ENCODE measurements around the gene SNCA. TPM values are rescaled to one million over a fixed set of nuclear protein-coding genes. Genes with fewer than 3 reads are reported as not detected.

Gene SNCA
- total RNA-seq, 1 experiment from 2014 or later: 36.8 TPM

- no peaks in the 10 kb centered on the region for H3K4me1 Mint-ChIP-seq (ENCODE audit: low read depth, unreplicated experiment)
- BruUV-seq (replicated peaks): no TSS peak
- no peak for DNase-seq
- H3K9me3 Mint-ChIP-seq (ENCODE audit: low read depth, unreplicated experiment): peaks cover 3% of the 10 kb centered on the region
- H3K27ac Mint-ChIP-seq (ENCODE audit: unreplicated experiment): no peak overlapping the region
- H3K27me3 Mint-ChIP-seq (ENCODE audit: unreplicated experiment): no peaks in the 10 kb centered on the region
- CTCF ChIA-PET: no interaction called here
- no peaks in the 10 kb centered on the region for H3K36me3 Mint-ChIP-seq (ENCODE audit: insufficient read depth, unreplicated experiment)
- intact Hi-C loops (cut with micrococcal nuclease; ENCODE audit: unreplicated experiment): no loop called here
- H3K4me3 Mint-ChIP-seq (ENCODE audit: low read depth, unreplicated experiment): no peak overlapping the region
- no peak for TF ChIP-seq CTCF (IDR thresholded peaks at IDR 0.05; ENCODE audit: unreplicated experiment)
Observed at GRCh38 chr4:89871211-89871610, 34.2 kb upstream of the SNCA start.

GRCh38 chr4:89868999-89869589 is 32.1 kb upstream of the SNCA start:
- Mint-ChIP-seq H3K9me3 (ENCODE audit: low read depth, unreplicated experiment) (peaks cover 3% of the 10 kb centered on the region), H3K4me3 (ENCODE audit: low read depth, unreplicated experiment) (no peak overlapping the region), H3K27me3 (ENCODE audit: unreplicated experiment) (no peaks in the 10 kb centered on the region), H3K36me3 (ENCODE audit: insufficient read depth, unreplicated experiment) (no peaks in the 10 kb centered on the region), H3K4me1 (ENCODE audit: low read depth, unreplicated experiment) (no peaks in the 10 kb centered on the region), H3K27ac (ENCODE audit: unreplicated experiment) (no peak overlapping the region)
- no peak for TF ChIP-seq CTCF (IDR thresholded peaks at IDR 0.05; ENCODE audit: unreplicated experiment)
- intact Hi-C loops (cut with micrococcal nuclease; ENCODE audit: unreplicated experiment): loop anchor here (1.0 kb wide), 1 partner anchor 212 kb away; no protein-coding TSS in a partner anchor
- no TSS peak for BruUV-seq (replicated peaks)
- CTCF ChIA-PET: interaction anchor here (1.0 to 1.7 kb wide), 4 partner anchors 9 to 383 kb away, joined by 3 to 5 read pairs (median 4); no protein-coding TSS in a partner anchor
- no peak for DNase-seq

GRCh38 chr4:89868276-89868675 is 31.3 kb upstream of the SNCA start:
- no peak overlapping the region for H3K4me3 Mint-ChIP-seq (ENCODE audit: low read depth, unreplicated experiment)
- H3K4me1 Mint-ChIP-seq (ENCODE audit: low read depth, unreplicated experiment): no peaks in the 10 kb centered on the region
- H3K36me3 Mint-ChIP-seq (ENCODE audit: insufficient read depth, unreplicated experiment): no peaks in the 10 kb centered on the region
- no peak for DNase-seq
- H3K27ac Mint-ChIP-seq (ENCODE audit: unreplicated experiment): no peak overlapping the region
- no peaks in the 10 kb centered on the region for H3K27me3 Mint-ChIP-seq (ENCODE audit: unreplicated experiment)
- intact Hi-C loops (cut with micrococcal nuclease; ENCODE audit: unreplicated experiment): loop anchor here (1.0 kb wide), 1 partner anchor 211 kb away; no protein-coding TSS in a partner anchor
- BruUV-seq (replicated peaks): no TSS peak
- H3K9me3 Mint-ChIP-seq (ENCODE audit: low read depth, unreplicated experiment): peaks cover 3% of the 10 kb centered on the region
- CTCF ChIA-PET: interaction anchor here (1.2 to 1.7 kb wide), 3 partner anchors 10 to 383 kb away, joined by 3 to 4 read pairs (median 3); no protein-coding TSS in a partner anchor
- TF ChIP-seq CTCF (IDR thresholded peaks at IDR 0.05; ENCODE audit: unreplicated experiment): no peak

DNA sequence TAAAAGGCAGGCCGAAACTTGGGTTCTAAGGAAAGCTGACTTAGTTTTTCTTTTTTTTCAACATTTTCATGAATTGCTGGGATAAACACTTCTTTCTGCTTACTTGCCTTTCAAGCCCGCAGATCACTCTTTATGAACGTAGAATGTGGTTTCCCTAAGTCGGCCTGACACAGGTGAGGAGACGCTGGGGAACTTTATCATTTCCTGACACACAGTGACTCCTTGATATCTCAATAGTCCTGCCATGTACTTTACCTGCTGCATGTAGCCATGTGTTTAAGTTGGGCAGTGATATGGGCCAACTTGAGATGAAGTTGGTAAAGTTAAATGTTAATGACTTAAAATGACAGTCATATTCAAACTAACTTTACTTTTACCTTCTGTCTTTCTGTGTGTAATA is 26.6 kb upstream of the SNCA start:
- Mint-ChIP-seq H3K36me3 (ENCODE audit: insufficient read depth, unreplicated experiment) (no peaks in the 10 kb centered on the region), H3K27ac (ENCODE audit: unreplicated experiment) (no peak overlapping the region), H3K4me1 (ENCODE audit: low read depth, unreplicated experiment) (no peaks in the 10 kb centered on the region), H3K27me3 (ENCODE audit: unreplicated experiment) (no peaks in the 10 kb centered on the region), H3K4me3 (ENCODE audit: low read depth, unreplicated experiment) (no peak overlapping the region), H3K9me3 (ENCODE audit: low read depth, unreplicated experiment) (peaks cover 3% of the 10 kb centered on the region)
- BruUV-seq (replicated peaks): no TSS peak
- intact Hi-C loops (cut with micrococcal nuclease; ENCODE audit: unreplicated experiment): no loop called here
- no peak for TF ChIP-seq CTCF (IDR thresholded peaks at IDR 0.05; ENCODE audit: unreplicated experiment)
- CTCF ChIA-PET: no interaction called here
- no peak for DNase-seq

Data from Calu3 (cell line).